H9 (cell line): Measurements from ENCODE around the gene ERFL. TPM values are rescaled to one million over a fixed set of nuclear protein-coding genes. Genes with fewer than 3 reads are reported as not detected.
A peak's percentile ranks its signal among the peaks of the same experiment; 100 is the strongest.

Experiments used
- DNase-seq: peaks from one replicate; pipeline ENCODE4 v3.0.0-alpha.2; 2017
- H2AFZ ChIP-seq: one replicate; pipeline ENCODE4 v1.6.1; 2013; ENCODE audit warnings: mild to moderate bottlenecking, low read length, control low read depth, moderate library complexity
- H2AK5ac ChIP-seq: 2 replicates; pipeline ENCODE4 v1.6.1; 2013; ENCODE audit warnings: low read length, control low read depth, mixed read lengths; ENCODE audit not compliant: insufficient read length
- H2BK120ac ChIP-seq: one replicate; pipeline ENCODE4 v1.6.1; 2013; ENCODE audit warnings: low read depth, mild to moderate bottlenecking, low read length, control low read depth, inconsistent platforms; ENCODE audit not compliant: poor library complexity, severe bottlenecking
- H2BK12ac ChIP-seq: 2 replicates; pipeline ENCODE4 v1.6.1; 2013; ENCODE audit warnings: low read length, control low read depth, mixed read lengths, low read depth; ENCODE audit not compliant: insufficient read length
- H2BK15ac ChIP-seq: 2 replicates; pipeline ENCODE4 v1.6.1; 2013; ENCODE audit warnings: low read depth, low read length, control low read depth
- H2BK20ac ChIP-seq: one replicate; pipeline ENCODE4 v1.6.1; 2013; ENCODE audit warnings: low read depth, mild to moderate bottlenecking, low read length, control low read depth, inconsistent platforms; ENCODE audit not compliant: poor library complexity, severe bottlenecking
- H2BK5ac ChIP-seq: 2 replicates; pipeline ENCODE4 v1.6.1; 2013; ENCODE audit warnings: low read length, control low read depth, mixed read lengths; ENCODE audit not compliant: insufficient read length
- H3K14ac ChIP-seq: 2 replicates; pipeline ENCODE4 v1.6.1; 2013; ENCODE audit warnings: low read length, control low read depth; ENCODE audit not compliant: insufficient read depth
- H3K18ac ChIP-seq: 2 replicates; pipeline ENCODE4 v1.6.1; 2013; ENCODE audit warnings: low read depth, mild to moderate bottlenecking, mixed read lengths, low read length, control low read depth; ENCODE audit not compliant: insufficient read length
- H3K23ac ChIP-seq: 2 replicates; pipeline ENCODE4 v1.6.1; 2013; ENCODE audit warnings: low read length, control low read depth, mixed read lengths, low read depth; ENCODE audit not compliant: insufficient read length
- H3K23me2 ChIP-seq: 2 replicates; pipeline ENCODE4 v1.6.1; 2013; ENCODE audit warnings: low read depth, mild to moderate bottlenecking, mixed read lengths, low read length, control low read depth; ENCODE audit not compliant: insufficient read length, poor library complexity, severe bottlenecking
- H3K27ac ChIP-seq: 2 replicates; pipeline ENCODE4 v1.5.1; 2013; ENCODE audit warnings: low read length, control low read depth, mixed read lengths, low read depth; ENCODE audit not compliant: insufficient read length
- H3K27me3 ChIP-seq: 2 replicates; pipeline ENCODE4 v1.6.1; 2013; ENCODE audit warnings: low read length, control low read depth, inconsistent platforms; ENCODE audit not compliant: insufficient read depth
- H3K4ac ChIP-seq: 2 replicates; pipeline ENCODE4 v1.6.1; 2013; ENCODE audit warnings: low read depth, mild to moderate bottlenecking, control low read depth, inconsistent platforms, low read length, moderate library complexity
- H3K4me1 ChIP-seq: 2 replicates; pipeline ENCODE4 v1.6.1; 2013; ENCODE audit warnings: low read length, control low read depth, inconsistent platforms; ENCODE audit not compliant: insufficient read depth
- H3K4me2 ChIP-seq: 2 replicates; pipeline ENCODE4 v1.6.1; 2013; ENCODE audit warnings: low read length, control low read depth, mixed read lengths; ENCODE audit not compliant: insufficient read length, insufficient read depth
- H3K56ac ChIP-seq: 2 replicates; pipeline ENCODE4 v1.6.1; 2013; ENCODE audit warnings: low read depth, mild to moderate bottlenecking, mixed read lengths, low read length, control low read depth; ENCODE audit not compliant: insufficient read length
- H3K79me1 ChIP-seq: 2 replicates; pipeline ENCODE4 v1.6.1; 2013; ENCODE audit warnings: low read depth, mild to moderate bottlenecking, moderate library complexity, low read length, control low read depth, inconsistent platforms; ENCODE audit not compliant: insufficient read depth, poor library complexity, severe bottlenecking
- H3K79me2 ChIP-seq: 2 replicates; pipeline ENCODE4 v1.6.1; 2013; ENCODE audit warnings: low read length, control low read depth, inconsistent platforms; ENCODE audit not compliant: insufficient read depth
- H3K9ac ChIP-seq: 2 replicates; pipeline ENCODE4 v1.6.1; 2013; ENCODE audit warnings: low read length, control low read depth, mixed read lengths; ENCODE audit not compliant: insufficient read length; ENCODE audit errors: extremely low read depth
- H3K9me3 ChIP-seq: one replicate; pipeline ENCODE4 v1.6.1; 2013; ENCODE audit warnings: low read depth, low read length, inconsistent platforms; ENCODE audit not compliant: control insufficient read depth
- H3T11ph ChIP-seq: one replicate; pipeline ENCODE4 v1.6.1; 2013; ENCODE audit warnings: mild to moderate bottlenecking, low read length, control low read depth, inconsistent platforms
- H4K20me1 ChIP-seq: one replicate; pipeline ENCODE4 v1.6.1; 2013; ENCODE audit not compliant: control insufficient read depth, insufficient read length, insufficient read depth
- H4K5ac ChIP-seq: 2 replicates; pipeline ENCODE4 v1.6.1; 2013; ENCODE audit warnings: low read depth, mild to moderate bottlenecking, mixed read lengths, low read length, control low read depth; ENCODE audit not compliant: insufficient read length
- H4K8ac ChIP-seq: replicated peaks from 2 replicates; pipeline ENCODE4 v1.6.1; 2013; ENCODE audit warnings: low read length, control low read depth, mixed read lengths, low read depth; ENCODE audit not compliant: insufficient read length
- H4K91ac ChIP-seq: 2 replicates; pipeline ENCODE4 v1.6.1; 2013; ENCODE audit warnings: low read depth, mild to moderate bottlenecking, moderate library complexity, mixed read lengths, low read length, control low read depth; ENCODE audit not compliant: insufficient read length
- H3K27ac Mint-ChIP-seq, 3 experiments: 2 replicates in 2 of 3; 3 replicates in 1 of 3; pipeline ENCODE4 v1.8.0; 2020 to 2021; ENCODE audit warnings: mixed read lengths in 3 of 3, mild to moderate bottlenecking in 1 of 3, moderate library complexity in 1 of 3
- H3K27me3 Mint-ChIP-seq: 2 replicates; pipeline ENCODE4 v1.8.0; 2021; ENCODE audit warnings: low read depth, mild to moderate bottlenecking, moderate library complexity, mixed read lengths
- H3K36me3 Mint-ChIP-seq, 3 experiments: 2 replicates in 2 of 3; 3 replicates in 1 of 3; pipeline ENCODE4 v1.8.0; 2020 to 2021; ENCODE audit warnings: low read depth in 3 of 3, mixed read lengths in 3 of 3; ENCODE audit not compliant: insufficient read depth in 1 of 3
- H3K4me1 Mint-ChIP-seq, 2 experiments: 2 replicates each; pipeline ENCODE4 v1.8.0; 2020; ENCODE audit warnings: mixed read lengths in 2 of 2
- H3K4me3 Mint-ChIP-seq, 2 experiments: 2 replicates in 1 of 2; 3 replicates in 1 of 2; pipeline ENCODE4 v1.8.0; 2020 to 2021; ENCODE audit warnings: mild to moderate bottlenecking in 2 of 2, mixed read lengths in 2 of 2, moderate library complexity in 1 of 2
- H3K9me3 Mint-ChIP-seq, 2 experiments: 2 replicates in 1 of 2; 3 replicates in 1 of 2; pipeline ENCODE4 v1.8.0; 2020; ENCODE audit warnings: mild to moderate bottlenecking in 2 of 2, mixed read lengths in 2 of 2, moderate library complexity in 1 of 2
- CTCF ChIP-seq: fragments of 200-600 bp; sonication (generic); conservative IDR thresholded peaks from 3 replicates; pipeline ENCODE4 v1.8.0; 2021; ENCODE audit warnings: antibody characterized with exemption, mild to moderate bottlenecking
- WGBS: extraction: QIAGEN DNeasy Blood & Tissue Kit; methylation state at CpG from one replicate; pipeline ENCODE4 v1.1.7; 2013; ENCODE audit warnings: missing lambda C conversion rate, low lambda C conversion rate, mixed read lengths; ENCODE audit not compliant: insufficient read length; ENCODE audit errors: extremely low coverage; 5-methylcytosine and 5-hydroxymethylcytosine counted together
- total RNA-seq: library from RNA; stranded (reverse); gene quantifications from 2 replicates; pipeline ENCODE4 v1.2.1, GENCODE V29; 2021

The ERFL gene
- total RNA-seq, 1 experiment from 2014 or later = 0.22 TPM

DNA sequence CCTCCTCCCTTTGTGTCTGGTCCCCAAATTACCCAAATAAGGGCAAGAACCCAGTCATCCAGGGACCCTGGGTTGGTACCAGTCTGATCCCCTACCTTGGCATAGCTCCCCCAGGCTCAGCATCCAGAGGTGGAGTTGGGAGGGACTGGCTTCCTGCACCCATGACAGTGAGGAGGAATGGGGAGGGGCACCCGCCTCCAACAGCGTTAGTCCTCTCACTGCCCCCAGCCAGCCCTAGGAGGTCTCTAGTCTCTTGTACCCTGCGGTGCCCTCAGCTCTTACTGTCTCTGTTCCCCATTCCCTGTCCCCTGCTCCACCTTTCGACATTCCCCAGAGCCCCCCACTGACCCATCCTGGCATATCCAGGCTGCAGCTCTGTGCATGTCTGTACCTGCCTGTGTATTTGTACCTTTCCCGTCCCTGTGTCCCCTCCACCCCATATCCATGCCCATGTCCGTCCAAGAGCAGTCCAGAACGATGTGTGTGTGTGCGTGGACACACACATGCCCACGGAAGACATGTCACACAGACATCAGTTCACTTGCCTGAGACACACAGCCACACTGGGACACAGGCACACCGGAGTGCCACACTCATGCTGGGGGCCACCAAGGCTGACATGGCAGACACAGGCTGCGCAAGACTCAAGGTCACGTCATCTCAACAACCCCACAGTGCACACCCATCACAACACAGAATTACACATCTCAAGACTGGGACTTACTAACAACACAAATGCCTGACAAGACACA is 17.8 kb downstream of the ERFL start:
- Histone ChIP-seq H3K4me1 (no peaks in the 10 kb centered on the region), H2AFZ (no peak overlapping the region), H3K14ac (0 out of 2 replicates have a peak overlapping the region, but pooled peaks have one; percentile 1), H2BK15ac (no peak overlapping the region), H3K27ac (no peak overlapping the region), H3K56ac (no peak overlapping the region), H2BK120ac (no peak overlapping the region), H4K91ac (no peak overlapping the region), H3K79me1 (no peaks in the 10 kb centered on the region), H2BK5ac (no peak overlapping the region), H4K8ac (no peak overlapping the region), H3K79me2 (no peaks in the 10 kb centered on the region), H3K4ac (no peak overlapping the region), H3K4me2 (no peak overlapping the region), H4K5ac (no peak overlapping the region), H2BK20ac (no peak overlapping the region), H3K18ac (no peak overlapping the region), H3T11ph (no peak overlapping the region), H2AK5ac (no peak overlapping the region), H3K9me3 (no peaks in the 10 kb centered on the region), H3K23ac (no peak overlapping the region), H2BK12ac (no peak overlapping the region), H4K20me1 (no peaks in the 10 kb centered on the region), H3K23me2 (peaks cover 5% of the 10 kb centered on the region), H3K27me3 (peaks cover 50% of the 10 kb centered on the region), H3K9ac (no peak overlapping the region)
- Mint-ChIP-seq H3K4me1 (peaks cover 6 to 24% of the 10 kb centered on the region in 2 experiments; a peak in 3 of 4 replicates), H3K4me3 (no peak overlapping the region), H3K9me3 (peaks cover 0 to 2% of the 10 kb centered on the region in 2 experiments; a peak in 1 of 5 replicates), H3K36me3 (peaks cover 2 to 12% (median 5%) of the 10 kb centered on the region in 3 experiments; a peak in 5 of 7 replicates), H3K27me3 (peaks cover 3% of the 10 kb centered on the region), H3K27ac (no peak overlapping the region)
- no peak for DNase-seq
- TF ChIP-seq CTCF = no peak
- WGBS = no CpG with 5 or more reads among the region's 12 CpGs
